ENCODE results near the gene BLVRA.

BLVRA gene

GRCh38 chr7:43735802-43736603 lies 22.5 kb upstream of the BLVRA start:
- no peak overlapping the region for H3K4me3 ChIP-seq (ENCODE audit: low read depth, low read length)
- TF ChIP-seq CTCF (IDR thresholded peaks at IDR 0.05; ENCODE audit: borderline replicate concordance, insufficient read depth, low read depth, low read length): no peak

- no peak overlapping the region for H3K4me3 ChIP-seq (ENCODE audit: low read depth, low read length)
- no peak for TF ChIP-seq CTCF (IDR thresholded peaks at IDR 0.05; ENCODE audit: borderline replicate concordance, insufficient read depth, low read depth, low read length)
These were observed 20.9 kb upstream of the BLVRA start for GRCh38 chr7:43737467-43738127.

- H3K4me3 ChIP-seq (ENCODE audit: low read depth, low read length): no peak overlapping the region
- no peak for TF ChIP-seq CTCF (IDR thresholded peaks at IDR 0.05; ENCODE audit: borderline replicate concordance, insufficient read depth, low read depth, low read length)
These were observed 15.8 kb upstream of the BLVRA start for GRCh38 chr7:43742692-43743091.

- no peak for TF ChIP-seq CTCF (IDR thresholded peaks at IDR 0.05; ENCODE audit: borderline replicate concordance, insufficient read depth, low read depth, low read length)
- no peak overlapping the region for H3K4me3 ChIP-seq (ENCODE audit: low read depth, low read length)
These were observed 11.0 kb upstream of the BLVRA start for GRCh38 chr7:43747328-43748105.

GRCh38 chr7:43749383-43749940 lies 9.0 kb upstream of the BLVRA start:
- no peak overlapping the region for H3K4me3 ChIP-seq (ENCODE audit: low read depth, low read length)
- no peak for TF ChIP-seq CTCF (IDR thresholded peaks at IDR 0.05; ENCODE audit: borderline replicate concordance, insufficient read depth, low read depth, low read length)

- H3K4me3 ChIP-seq (ENCODE audit: low read depth, low read length): no peak overlapping the region
- TF ChIP-seq CTCF (IDR thresholded peaks at IDR 0.05; ENCODE audit: borderline replicate concordance, insufficient read depth, low read depth, low read length): no peak
These were observed 8.2 kb upstream of the BLVRA start for GRCh38 chr7:43750016-43750887.

Data from GM12875 (cell line).